Heart left ventricle (tissue), 16 donors: ENCODE results near the gene SCFD2. TPM values are rescaled to one million over a fixed set of nuclear protein-coding genes. Genes with fewer than 3 reads are reported as not detected.
A peak's percentile ranks its signal among the peaks of the same experiment; 100 is the strongest.

Experiments
- ATAC-seq, 4 donors: fragments of 200-7000 bp; cut with Tn5 transposase; one replicate each; pipeline ENCODE4 v1.9.1; 2020 to 2022; ENCODE audit warnings: moderate library complexity in 4 of 4, mild to moderate bottlenecking in 3 of 4, moderate number of reproducible peaks in 1 of 4
- DNase-seq, 5 donors: peaks; one replicate each; pipeline ENCODE4 v3.0.0-alpha.2; 2020
- H3K27ac ChIP-seq, 12 donors: fragments of 200-600 bp; sonication (generic) in 4 of 12; one replicate each; pipeline versions ENCODE4 v1.5.0 to v1.8.0; 2016 to 2022; ENCODE audit warnings: mild to moderate bottlenecking in 2 of 12
- H3K27me3 ChIP-seq, 9 donors: fragments of 200-600 bp; sonication (generic) in 2 of 9; one replicate each; pipeline versions ENCODE4 v1.5.1 to v1.8.0; 2016 to 2022; ENCODE audit warnings: mild to moderate bottlenecking in 3 of 9
- H3K36me3 ChIP-seq, 9 donors: fragments of 200-600 bp; sonication (generic) in 2 of 9; one replicate each; pipeline versions ENCODE4 v1.5.0 to v1.8.0; 2018 to 2022; ENCODE audit warnings: mild to moderate bottlenecking in 2 of 9
- H3K4me1 ChIP-seq, 12 donors: fragments of 200-600 bp; sonication (generic) in 4 of 12; one replicate each; pipeline versions ENCODE4 v1.5.0 to v1.8.0; 2016 to 2022; ENCODE audit warnings: mild to moderate bottlenecking in 3 of 12
- H3K4me3 ChIP-seq, 12 donors: fragments of 200-600 bp; sonication (generic) in 4 of 12; one replicate each; pipeline versions ENCODE4 v1.5.0 to v1.8.0; 2017 to 2022; ENCODE audit warnings: mild to moderate bottlenecking in 9 of 12, moderate library complexity in 4 of 12
- H3K9me3 ChIP-seq, 12 donors: fragments of 200-600 bp; sonication (generic) in 4 of 12; one replicate each; pipeline versions ENCODE4 v1.5.0 to v1.8.0; 2016 to 2022; ENCODE audit warnings: mild to moderate bottlenecking in 1 of 12
- POLR2A ChIP-seq, 2 donors: fragments of 450-650 bp; IDR thresholded peaks; one replicate each; pipeline ENCODE4 v1.6.1; 2017; ENCODE audit warnings: antibody characterized with exemption in 2 of 2, mild to moderate bottlenecking in 2 of 2, moderate library complexity in 2 of 2
- WGBS, 4 donors: extraction: QIAGEN DNeasy Blood & Tissue Kit in 2 of 4; methylation state at CpG; one replicate each; pipeline versions ENCODE4 v1.1.5 to v1.1.7; 2013 to 2018; 5-methylcytosine and 5-hydroxymethylcytosine counted together
- intact Hi-C, 10 donors: fragments of 100-400 bp; cut with DNase I; formaldehyde crosslinking; loops; one replicate each; pipeline versions ENCODE4 v1.11.1 to v1.14.2; 2022
- polyA plus RNA-seq, 2 donors: library from polyadenylated mRNA; stranded (reverse); fragments of 200-250 nt; gene quantifications; one replicate each; pipeline ENCODE4 v1.2.3, GENCODE V29; 2013
- total RNA-seq, 9 donors: library from RNA; depleted of rRNA in 2 of 9; stranded (reverse); fragments of >200 nt in 2 of 9; fragmentation: NEBNext Ultra II Directional in 3 of 9; extraction: Animal tissue kit (Norgen Biotek cat#: 25700) in 3 of 9; gene quantifications; one replicate each; pipeline versions ENCODE4 v1.1.0 to v1.2.4, GENCODE V29; 2016 to 2023
- TF ChIP-seq, protein P1 (sequence below), 12 donors: fragments of 200-600 bp; sonication (generic) in 4 of 12; IDR thresholded peaks; one replicate each; pipeline versions ENCODE4 v1.5.0 to v1.8.0; 2018 to 2022; ENCODE audit warnings: antibody characterized with exemption in 12 of 12, mild to moderate bottlenecking in 5 of 12
- donor health status: ischemic (EF 13 %, LVEDD 7.1; RV severe dilation, severe dysfunction).
- donor health status: healthy with polysubstance abuse.
- donor health status: DM: no; HTN: yes; CAD: no.
- donor health status: DM: no; HTN: no; CAD: no.
- donor health status: ischemic (EF 25% LVEDD 6.9; RV normal size, moderate dysfunction).
- donor health status: ischemic (EF 25% LVEDD 5.7; RV mildly dilated, moderate dysfunction).
- donor health status: healthy.
- donor health status: DM: yes; HTN: yes; CAD: no.
- donor health status: ischemic (EF 35%, LVEDD 5.7; RV mildly dilated, moderate dysfunction).
- donor health status: nonischemic (EF 11% LVEDD 7.7; RV severe dilation, severe dysfunction).
- donor health status: DM: yes; HTN: yes; CAD: no.
- donor health status: PGD.
- donor health status: ischemic (EF 29% LVEDD 5.4; RV normal size, mild dysfunction).
- donor health status: nonischemic (EF 23%, LVEDD 6.1; RV moderate dilation, normal function).

SCFD2 gene
- total and polyA plus RNA-seq, 11 donors = 3.7 to 14.0 (median 9.8) TPM

DNA sequence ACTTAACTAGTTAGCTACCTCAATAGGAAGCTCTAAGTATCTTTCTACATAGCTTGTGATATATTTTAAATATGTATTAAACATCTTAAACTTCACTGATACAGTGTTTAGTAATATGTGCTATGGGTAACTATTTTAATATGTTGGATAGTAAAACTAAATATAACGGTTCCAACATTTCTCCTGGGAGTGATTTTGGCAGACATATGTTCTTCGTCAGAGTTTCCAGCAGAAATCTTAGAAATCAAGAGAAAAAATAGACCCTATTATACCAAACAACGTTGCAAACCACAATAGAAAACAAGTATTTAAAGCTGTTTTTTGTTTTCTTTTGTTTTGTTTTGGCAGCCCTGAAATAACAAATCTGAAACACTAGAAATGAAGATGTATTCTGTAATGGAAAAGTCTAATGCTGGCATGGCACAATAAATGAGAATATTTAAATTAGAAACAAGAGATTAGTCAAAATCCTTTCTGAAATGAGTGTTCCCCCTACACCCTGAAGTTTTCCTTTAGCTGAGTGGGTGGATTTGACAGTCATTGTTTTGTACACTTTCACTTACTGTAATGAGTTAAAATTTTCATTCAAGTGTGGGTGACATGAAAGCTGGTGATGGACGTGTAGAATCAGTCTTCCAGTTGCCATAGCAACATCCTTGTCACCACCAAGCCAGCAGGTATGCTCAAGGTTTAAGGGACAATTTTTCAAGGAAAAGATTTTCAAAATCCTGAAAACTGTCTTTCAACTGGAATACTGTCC, 233.5 kb downstream of the SCFD2 start:
- peak overlapping the region in 5 of 12 donors; percentile 9 to 33 (median 22) for H3K27ac ChIP-seq
- 19 to 45% (median 30%) methylated on average over 4 of the region's 4 CpGs for WGBS, 4 donors
- no peaks in the 10 kb centered on the region for H3K9me3 ChIP-seq
- DNase-seq = no peak
- H3K4me1 ChIP-seq = peaks cover 7 to 53% (median 33%) of the 10 kb centered on the region in 12 donors
- no peaks in the 10 kb centered on the region for H3K36me3 ChIP-seq
- TF ChIP-seq, protein P1, sequence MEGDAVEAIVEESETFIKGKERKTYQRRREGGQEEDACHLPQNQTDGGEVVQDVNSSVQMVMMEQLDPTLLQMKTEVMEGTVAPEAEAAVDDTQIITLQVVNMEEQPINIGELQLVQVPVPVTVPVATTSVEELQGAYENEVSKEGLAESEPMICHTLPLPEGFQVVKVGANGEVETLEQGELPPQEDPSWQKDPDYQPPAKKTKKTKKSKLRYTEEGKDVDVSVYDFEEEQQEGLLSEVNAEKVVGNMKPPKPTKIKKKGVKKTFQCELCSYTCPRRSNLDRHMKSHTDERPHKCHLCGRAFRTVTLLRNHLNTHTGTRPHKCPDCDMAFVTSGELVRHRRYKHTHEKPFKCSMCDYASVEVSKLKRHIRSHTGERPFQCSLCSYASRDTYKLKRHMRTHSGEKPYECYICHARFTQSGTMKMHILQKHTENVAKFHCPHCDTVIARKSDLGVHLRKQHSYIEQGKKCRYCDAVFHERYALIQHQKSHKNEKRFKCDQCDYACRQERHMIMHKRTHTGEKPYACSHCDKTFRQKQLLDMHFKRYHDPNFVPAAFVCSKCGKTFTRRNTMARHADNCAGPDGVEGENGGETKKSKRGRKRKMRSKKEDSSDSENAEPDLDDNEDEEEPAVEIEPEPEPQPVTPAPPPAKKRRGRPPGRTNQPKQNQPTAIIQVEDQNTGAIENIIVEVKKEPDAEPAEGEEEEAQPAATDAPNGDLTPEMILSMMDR (IDR thresholded peaks at IDR 0.05) = no peak
- no peak for TF ChIP-seq POLR2A (IDR thresholded peaks at IDR 0.05)
- intact Hi-C loops = loop anchor here in 1 of 10 donors (10.0 kb wide), 1 partner anchor 108 kb away; no protein-coding TSS in a partner anchor
- H3K4me3 ChIP-seq = no peak overlapping the region
- ATAC-seq = peak in 1 of 4 donors; percentile 22
- H3K27me3 ChIP-seq = no peaks in the 10 kb centered on the region

DNA sequence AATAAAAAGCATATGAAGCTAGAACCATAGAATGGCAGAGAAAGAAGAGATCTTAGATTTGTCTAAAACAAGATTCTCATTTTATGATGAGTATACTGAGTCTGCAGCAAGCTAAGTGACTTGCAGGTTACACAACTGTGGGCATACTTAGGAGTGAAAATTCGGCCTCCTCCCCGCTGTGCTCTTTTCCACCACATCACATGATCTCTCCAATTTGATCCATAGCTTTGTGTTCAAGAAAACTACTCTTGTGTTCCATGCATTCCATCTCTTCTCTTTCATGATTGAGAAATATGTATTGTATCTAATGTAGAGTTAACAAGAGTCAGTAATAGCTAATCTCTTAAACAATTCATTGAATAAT, 234.3 kb downstream of the SCFD2 start:
- TF ChIP-seq POLR2A (IDR thresholded peaks at IDR 0.05) = no peak
- TF ChIP-seq, protein P1 (IDR thresholded peaks at IDR 0.05) = no peak
- peaks cover 7 to 54% (median 33%) of the 10 kb centered on the region in 12 donors for H3K4me1 ChIP-seq
- no peak overlapping the region for H3K4me3 ChIP-seq
- peak overlapping the region in 3 of 12 donors; percentile 14 to 32 (median 31) for H3K27ac ChIP-seq
- intact Hi-C loops = loop anchor here in 1 of 10 donors (10.0 kb wide), 1 partner anchor 107 kb away; no protein-coding TSS in a partner anchor
- no peak for ATAC-seq
- no peaks in the 10 kb centered on the region for H3K27me3 ChIP-seq
- DNase-seq = no peak
- 83 to 95% (median 89%) methylated on average over 2 of the region's 2 CpGs for WGBS, 4 donors
- H3K9me3 ChIP-seq = no peaks in the 10 kb centered on the region
- H3K36me3 ChIP-seq = no peaks in the 10 kb centered on the region

DNA sequence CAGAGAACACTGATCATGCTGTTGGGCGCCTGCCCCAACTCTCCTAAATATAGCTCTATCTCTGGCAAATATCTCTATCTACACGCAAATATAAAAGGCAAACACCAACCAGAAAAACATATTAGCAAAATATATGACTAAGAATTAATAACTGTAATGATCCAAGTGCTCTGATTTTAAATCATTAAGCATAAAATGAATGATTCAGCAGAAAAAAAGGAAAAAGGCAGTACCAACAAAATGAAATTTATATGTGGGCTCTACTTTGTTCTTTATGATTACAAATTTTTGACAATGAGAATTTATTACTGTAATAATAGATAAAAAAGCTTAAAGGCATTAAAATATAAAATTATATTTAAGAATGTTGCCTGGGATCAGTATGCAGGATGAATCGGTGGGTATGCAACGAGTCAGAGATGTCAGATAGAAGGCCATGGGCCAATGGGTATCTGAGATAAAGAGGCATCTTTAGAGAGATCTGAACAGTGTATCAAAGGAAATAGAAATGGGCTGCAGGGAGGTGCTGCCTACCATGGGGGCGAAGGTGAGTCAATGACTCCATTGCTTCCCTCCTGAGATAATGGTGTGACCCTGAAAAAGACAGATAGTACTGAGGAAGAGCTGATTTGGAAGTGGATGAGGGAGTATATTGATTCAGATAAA, 234.8 kb downstream of the SCFD2 start:
- ATAC-seq (no peak), DNase-seq (no peak)
- intact Hi-C loops = loop anchor here in 1 of 10 donors (10.0 kb wide), 1 partner anchor 106 kb away; no protein-coding TSS in a partner anchor
- no peaks in the 10 kb centered on the region for H3K9me3 ChIP-seq
- peak overlapping the region in 1 of 12 donors; percentile 11 for H3K27ac ChIP-seq
- H3K27me3 ChIP-seq = no peaks in the 10 kb centered on the region
- no peak for TF ChIP-seq POLR2A (IDR thresholded peaks at IDR 0.05)
- TF ChIP-seq, protein P1 (IDR thresholded peaks at IDR 0.05) = no peak
- 84 to 92% (median 90%) methylated on average over 5 of the region's 5 CpGs for WGBS, 4 donors
- H3K4me1 ChIP-seq = peaks cover 7 to 54% (median 33%) of the 10 kb centered on the region in 12 donors
- H3K4me3 ChIP-seq = no peak overlapping the region
- no peaks in the 10 kb centered on the region for H3K36me3 ChIP-seq
